ENCODE data around the gene ADGRD1.

ADGRD1 gene

GRCh38 chr12:131131808-131132117 lies 178.1 kb downstream of the ADGRD1 start:
- no peaks in the 10 kb centered on the region for H3K27me3 ChIP-seq (ENCODE audit: control insufficient read depth, low read length)
- H3K27ac ChIP-seq (ENCODE audit: low read depth, low read length): no peak overlapping the region
- TF ChIP-seq, protein P1, sequence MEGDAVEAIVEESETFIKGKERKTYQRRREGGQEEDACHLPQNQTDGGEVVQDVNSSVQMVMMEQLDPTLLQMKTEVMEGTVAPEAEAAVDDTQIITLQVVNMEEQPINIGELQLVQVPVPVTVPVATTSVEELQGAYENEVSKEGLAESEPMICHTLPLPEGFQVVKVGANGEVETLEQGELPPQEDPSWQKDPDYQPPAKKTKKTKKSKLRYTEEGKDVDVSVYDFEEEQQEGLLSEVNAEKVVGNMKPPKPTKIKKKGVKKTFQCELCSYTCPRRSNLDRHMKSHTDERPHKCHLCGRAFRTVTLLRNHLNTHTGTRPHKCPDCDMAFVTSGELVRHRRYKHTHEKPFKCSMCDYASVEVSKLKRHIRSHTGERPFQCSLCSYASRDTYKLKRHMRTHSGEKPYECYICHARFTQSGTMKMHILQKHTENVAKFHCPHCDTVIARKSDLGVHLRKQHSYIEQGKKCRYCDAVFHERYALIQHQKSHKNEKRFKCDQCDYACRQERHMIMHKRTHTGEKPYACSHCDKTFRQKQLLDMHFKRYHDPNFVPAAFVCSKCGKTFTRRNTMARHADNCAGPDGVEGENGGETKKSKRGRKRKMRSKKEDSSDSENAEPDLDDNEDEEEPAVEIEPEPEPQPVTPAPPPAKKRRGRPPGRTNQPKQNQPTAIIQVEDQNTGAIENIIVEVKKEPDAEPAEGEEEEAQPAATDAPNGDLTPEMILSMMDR (IDR thresholded peaks at IDR 0.05; ENCODE audit: low read depth, low read length, poor library complexity, severe bottlenecking): no peak
- no peak for TF ChIP-seq EZH2phosphoT487 (IDR thresholded peaks at IDR 0.05; ENCODE audit: borderline replicate concordance, low read length)
- H3K9me3 ChIP-seq (ENCODE audit: control insufficient read depth, insufficient read depth, low read length): no peaks in the 10 kb centered on the region
- H3K79me2 ChIP-seq (ENCODE audit: control insufficient read depth, low read length): no peaks in the 10 kb centered on the region
- no peak overlapping the region for H3K4me3 ChIP-seq (ENCODE audit: low read length)
- H3K9me2 ChIP-seq (replicated peaks; ENCODE audit: control insufficient read depth, low read length): no peaks in the 10 kb centered on the region
- no peak overlapping the region for H3K4me2 ChIP-seq (ENCODE audit: low read length)
- H3F3A ChIP-seq (ENCODE audit: control insufficient read depth, insufficient read depth): no peaks in the 10 kb centered on the region
- no peaks in the 10 kb centered on the region for H4K20me1 ChIP-seq (ENCODE audit: control insufficient read depth, insufficient read depth, low read depth, low read length)
- no peaks in the 10 kb centered on the region; the same call in 1 of the 2 replicates for H3K4me1 ChIP-seq (ENCODE audit: control insufficient read depth, low read length)
- no peaks in the 10 kb centered on the region for H3K36me3 ChIP-seq (ENCODE audit: control insufficient read depth, low read length)

GRCh38 chr12:131132118-131132892 lies 178.6 kb downstream of the ADGRD1 start:
- no peaks in the 10 kb centered on the region for H3K27me3 ChIP-seq (ENCODE audit: control insufficient read depth, low read length)
- no peaks in the 10 kb centered on the region for H3K79me2 ChIP-seq (ENCODE audit: control insufficient read depth, low read length)
- H3K27ac ChIP-seq (ENCODE audit: low read depth, low read length): no peak overlapping the region
- peak overlapping the region; percentile 21; the same call in 1 of the 2 replicates for H3K4me2 ChIP-seq (ENCODE audit: low read length)
- no peaks in the 10 kb centered on the region for H3K9me3 ChIP-seq (ENCODE audit: control insufficient read depth, insufficient read depth, low read length)
- no peaks in the 10 kb centered on the region for H3K36me3 ChIP-seq (ENCODE audit: control insufficient read depth, low read length)
- no peaks in the 10 kb centered on the region; the same call in 1 of the 2 replicates for H3K4me1 ChIP-seq (ENCODE audit: control insufficient read depth, low read length)
- no peaks in the 10 kb centered on the region for H4K20me1 ChIP-seq (ENCODE audit: control insufficient read depth, insufficient read depth, low read depth, low read length)
- H3K9me2 ChIP-seq (replicated peaks; ENCODE audit: control insufficient read depth, low read length): no peaks in the 10 kb centered on the region
- no peak overlapping the region for H3K4me3 ChIP-seq (ENCODE audit: low read length)
- TF ChIP-seq, protein P1 (IDR thresholded peaks at IDR 0.05; ENCODE audit: low read depth, low read length, poor library complexity, severe bottlenecking): peak; percentile 95
- no peak for TF ChIP-seq EZH2phosphoT487 (IDR thresholded peaks at IDR 0.05; ENCODE audit: borderline replicate concordance, low read length)
- H3F3A ChIP-seq (ENCODE audit: control insufficient read depth, insufficient read depth): no peaks in the 10 kb centered on the region

DNA sequence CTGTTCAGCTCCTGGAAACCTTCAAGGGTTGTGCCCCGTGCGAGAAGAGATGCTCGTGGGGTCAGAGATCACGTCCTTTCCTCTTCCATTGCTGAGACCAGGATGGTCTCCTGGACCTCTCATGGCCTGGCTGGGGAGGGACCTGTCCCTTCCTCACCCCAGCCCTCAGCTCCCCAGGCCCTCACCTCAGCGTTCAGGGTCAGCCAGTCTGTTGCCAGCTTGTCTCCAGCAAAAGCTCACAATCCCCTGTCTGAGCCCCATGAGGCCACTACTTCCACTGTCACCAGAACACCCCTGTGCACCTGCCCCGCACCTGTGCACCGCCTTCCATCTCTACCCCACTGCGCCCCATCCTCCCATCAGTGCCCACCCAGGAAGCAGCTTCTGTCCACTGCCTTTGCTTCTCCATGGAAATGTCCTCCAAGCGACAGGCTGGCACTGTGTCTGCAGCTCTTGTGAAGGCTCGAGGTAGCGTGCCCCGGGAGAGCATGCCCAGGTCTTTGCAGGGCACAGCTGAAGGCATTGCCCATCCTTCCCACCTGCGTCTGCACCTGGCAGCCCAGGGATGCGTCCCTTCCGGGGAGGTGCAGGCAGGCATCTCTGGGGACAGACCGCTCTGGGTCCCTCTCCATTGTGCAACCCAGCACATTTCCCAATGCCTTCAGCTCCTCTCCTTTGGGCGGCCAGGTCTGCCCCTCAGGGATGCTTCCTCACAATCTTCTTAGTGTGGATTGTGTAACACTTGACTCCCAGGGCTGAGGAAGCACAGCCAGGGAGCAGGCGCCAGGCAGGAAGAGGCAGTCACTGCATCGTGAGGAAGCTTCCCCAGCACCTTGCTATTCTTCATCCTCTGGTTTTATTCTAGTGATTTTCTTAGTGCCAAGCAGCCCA lies 179.6 kb downstream of the ADGRD1 start:
- TF ChIP-seq, protein P1 (IDR thresholded peaks at IDR 0.05; ENCODE audit: low read depth, low read length, poor library complexity, severe bottlenecking): no peak
- no peak for TF ChIP-seq EZH2phosphoT487 (IDR thresholded peaks at IDR 0.05; ENCODE audit: borderline replicate concordance, low read length)
- Histone ChIP-seq H3K79me2 (ENCODE audit: control insufficient read depth, low read length) (no peaks in the 10 kb centered on the region), H3K4me1 (ENCODE audit: control insufficient read depth, low read length) (no peaks in the 10 kb centered on the region; the same call in 1 of the 2 replicates), H3K27me3 (ENCODE audit: control insufficient read depth, low read length) (no peaks in the 10 kb centered on the region), H3K36me3 (ENCODE audit: control insufficient read depth, low read length) (no peaks in the 10 kb centered on the region), H3K9me3 (ENCODE audit: control insufficient read depth, insufficient read depth, low read length) (no peaks in the 10 kb centered on the region), H3F3A (ENCODE audit: control insufficient read depth, insufficient read depth) (no peaks in the 10 kb centered on the region), H3K27ac (ENCODE audit: low read depth, low read length) (no peak overlapping the region), H4K20me1 (ENCODE audit: control insufficient read depth, insufficient read depth, low read depth, low read length) (no peaks in the 10 kb centered on the region), H3K4me3 (ENCODE audit: low read length) (no peak overlapping the region), H3K9me2 (replicated peaks; ENCODE audit: control insufficient read depth, low read length) (no peaks in the 10 kb centered on the region), H3K4me2 (ENCODE audit: low read length) (no peak overlapping the region)
